ENCODE results near the gene SF3A1.

SF3A1 gene

DNA sequence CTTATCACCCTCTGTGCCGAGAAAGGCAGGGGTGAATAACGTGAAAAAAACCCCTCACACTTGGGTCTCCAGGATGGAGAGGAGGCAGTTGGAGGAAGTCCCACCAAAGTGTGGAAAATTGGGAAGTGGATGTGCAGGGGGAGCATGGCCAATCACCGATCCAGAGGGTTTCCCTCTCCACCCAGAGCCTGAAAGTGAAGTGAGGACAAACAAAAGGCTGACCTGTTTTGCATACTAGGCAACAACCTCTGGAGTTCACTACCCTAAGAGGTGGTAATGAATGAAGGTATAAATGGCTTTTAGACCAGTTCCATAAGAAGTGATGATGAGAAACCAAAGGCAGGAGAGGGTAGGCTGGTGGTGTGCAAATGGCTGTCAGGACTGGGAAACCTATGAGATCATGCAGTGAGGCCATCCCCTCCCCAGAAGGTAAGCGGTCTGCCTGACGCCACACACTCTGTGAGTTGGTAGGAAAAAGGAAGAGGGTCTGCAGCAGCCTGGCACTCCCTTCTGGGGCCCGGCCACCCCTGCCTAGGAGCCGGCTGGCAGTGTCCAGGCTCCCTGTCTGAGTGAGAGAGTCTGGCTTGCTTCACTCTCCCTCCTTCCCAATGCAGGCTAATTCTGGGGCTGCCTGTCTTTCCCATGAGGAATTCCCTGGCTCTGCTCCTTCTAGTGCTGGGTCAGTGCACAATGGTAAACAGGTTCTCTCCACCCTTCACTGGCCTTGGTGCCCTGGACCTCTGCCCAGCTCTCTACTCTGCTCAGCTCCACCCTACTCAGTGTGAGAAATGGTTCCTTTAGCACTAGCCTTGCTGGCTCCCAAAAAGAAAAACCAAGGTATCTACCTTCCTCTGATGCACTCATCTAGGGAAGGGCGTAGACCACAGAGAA lies 45.6 kb downstream of the SF3A1 start:
- TF ChIP-seq, protein P1, sequence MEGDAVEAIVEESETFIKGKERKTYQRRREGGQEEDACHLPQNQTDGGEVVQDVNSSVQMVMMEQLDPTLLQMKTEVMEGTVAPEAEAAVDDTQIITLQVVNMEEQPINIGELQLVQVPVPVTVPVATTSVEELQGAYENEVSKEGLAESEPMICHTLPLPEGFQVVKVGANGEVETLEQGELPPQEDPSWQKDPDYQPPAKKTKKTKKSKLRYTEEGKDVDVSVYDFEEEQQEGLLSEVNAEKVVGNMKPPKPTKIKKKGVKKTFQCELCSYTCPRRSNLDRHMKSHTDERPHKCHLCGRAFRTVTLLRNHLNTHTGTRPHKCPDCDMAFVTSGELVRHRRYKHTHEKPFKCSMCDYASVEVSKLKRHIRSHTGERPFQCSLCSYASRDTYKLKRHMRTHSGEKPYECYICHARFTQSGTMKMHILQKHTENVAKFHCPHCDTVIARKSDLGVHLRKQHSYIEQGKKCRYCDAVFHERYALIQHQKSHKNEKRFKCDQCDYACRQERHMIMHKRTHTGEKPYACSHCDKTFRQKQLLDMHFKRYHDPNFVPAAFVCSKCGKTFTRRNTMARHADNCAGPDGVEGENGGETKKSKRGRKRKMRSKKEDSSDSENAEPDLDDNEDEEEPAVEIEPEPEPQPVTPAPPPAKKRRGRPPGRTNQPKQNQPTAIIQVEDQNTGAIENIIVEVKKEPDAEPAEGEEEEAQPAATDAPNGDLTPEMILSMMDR (IDR thresholded peaks at IDR 0.05; ENCODE audit: control extremely low read depth, extremely low read depth, low read depth, missing control alignments) = no peak
- POLR2A ChIA-PET = no interaction called here
- DNase-seq (ENCODE audit: extremely low spot score) = no peak
- CTCF ChIA-PET = interaction anchor here (1.0 to 22.3 kb wide), 6 partner anchors 9 to 76 kb away, joined by 4 to 268 read pairs (median 6); partner anchors contain the start of gene CASTOR1

DNA sequence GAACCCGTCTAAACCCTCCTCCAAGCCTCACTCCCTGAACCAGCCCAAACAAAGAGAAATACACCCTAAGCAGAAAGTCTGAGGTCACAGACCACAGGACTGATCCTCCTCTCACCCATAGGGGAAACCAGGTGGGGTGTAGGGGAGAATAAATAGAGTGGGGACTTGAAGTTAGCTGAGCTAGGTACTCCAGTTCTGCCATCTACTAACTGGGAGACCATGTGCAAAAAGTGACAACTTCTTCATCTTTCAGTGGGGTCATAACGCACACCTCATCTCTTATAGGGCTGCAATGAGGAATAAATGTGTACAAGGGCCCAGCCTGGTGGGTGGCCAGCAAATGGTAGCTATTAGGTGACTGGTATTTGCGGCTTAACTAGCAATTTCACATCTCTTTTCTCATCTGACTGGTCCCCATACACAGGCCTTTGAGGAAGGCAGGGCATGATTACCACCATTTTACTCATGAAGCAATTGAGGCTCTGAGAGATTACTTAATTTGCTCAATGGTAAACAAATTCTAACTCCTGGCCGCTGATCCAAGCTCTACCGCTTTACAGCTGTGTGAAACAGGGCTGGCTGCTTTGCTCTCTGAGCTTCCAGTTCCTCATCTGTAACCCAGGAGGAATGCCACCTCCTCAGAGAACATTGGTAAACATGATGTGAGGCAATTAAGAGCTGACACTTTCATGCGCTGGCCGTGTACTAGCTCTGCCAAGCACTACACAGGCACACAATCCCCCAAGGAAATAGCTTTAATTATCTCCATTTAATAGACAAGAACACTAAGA lies 46.5 kb downstream of the SF3A1 start:
- POLR2A ChIA-PET = no interaction called here
- DNase-seq (ENCODE audit: extremely low spot score) = peak; percentile 58
- CTCF ChIA-PET = interaction anchor here (1.0 to 22.3 kb wide), 8 partner anchors 10 to 77 kb away, joined by 3 to 268 read pairs (median 4); partner anchors contain the start of genes CASTOR1 and TBC1D10A
- TF ChIP-seq, protein P1 (IDR thresholded peaks at IDR 0.05; ENCODE audit: control extremely low read depth, extremely low read depth, low read depth, missing control alignments) = no peak

DNA sequence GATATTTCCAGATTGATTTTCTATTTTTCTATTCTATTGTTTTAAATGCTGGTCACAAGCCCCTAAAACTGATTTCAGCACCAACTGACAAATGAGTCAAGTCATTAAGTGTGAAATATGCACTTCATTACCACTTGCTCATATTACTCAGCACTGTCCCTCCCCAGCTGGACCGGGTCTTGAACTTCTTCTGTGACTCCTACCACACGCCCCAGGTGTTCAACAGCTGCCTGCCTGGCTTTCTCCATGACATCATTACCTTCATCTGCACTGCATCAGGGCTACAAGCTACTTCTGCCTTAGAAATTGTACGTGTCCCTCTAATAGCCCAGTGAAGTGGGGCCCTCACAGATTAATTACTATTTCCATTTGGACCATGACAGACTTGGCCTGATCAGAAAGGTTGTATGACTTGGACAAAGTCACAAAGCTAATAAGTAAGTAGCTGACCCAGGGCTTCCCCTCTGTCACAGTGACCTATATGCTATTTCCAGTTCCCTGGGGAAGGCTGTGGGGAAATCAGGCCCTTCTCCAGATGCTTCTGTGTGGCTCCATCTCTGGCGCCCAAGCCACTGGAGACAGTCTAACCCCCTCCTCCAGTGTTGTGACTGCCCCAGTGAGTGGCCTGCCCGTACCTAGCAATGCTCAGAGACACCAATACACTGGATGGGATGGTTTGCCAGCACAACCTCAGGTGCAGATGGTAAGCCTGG lies 48.0 kb downstream of the SF3A1 start:
- TF ChIP-seq, protein P1 (IDR thresholded peaks at IDR 0.05; ENCODE audit: control extremely low read depth, extremely low read depth, low read depth, missing control alignments) = no peak
- POLR2A ChIA-PET = interaction anchor here (1.1 to 1.4 kb wide), 2 partner anchors 18 to 48 kb away, joined by 3 to 4 read pairs; partner anchors contain the start of genes CCDC157, SF3A1 and TBC1D10A
- CTCF ChIA-PET = interaction anchor here (0.9 to 22.3 kb wide), 8 partner anchors 8 to 60 kb away, joined by 3 to 268 read pairs (median 3); partner anchors contain the start of gene CASTOR1
- peak; percentile 74 for DNase-seq (ENCODE audit: extremely low spot score)

DNA sequence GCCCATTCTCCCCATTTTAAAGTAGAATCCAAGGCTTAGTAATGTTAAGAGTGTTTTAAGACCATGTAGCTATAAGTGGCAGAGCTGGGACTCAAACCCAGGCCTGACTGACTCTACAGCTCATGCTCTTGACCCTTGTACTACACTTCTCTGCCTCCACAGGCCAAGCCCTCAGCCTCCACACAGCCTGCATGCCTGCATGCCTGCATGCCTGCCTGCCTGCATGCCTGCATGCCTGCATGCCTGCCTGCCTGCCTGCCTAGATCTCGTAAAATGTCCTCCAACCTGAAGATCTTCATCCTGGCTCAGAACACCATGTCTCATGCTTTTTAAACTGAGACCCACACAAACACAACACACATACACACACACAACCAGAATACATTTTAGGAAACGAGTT lies 48.6 kb downstream of the SF3A1 start:
- no peak for DNase-seq (ENCODE audit: extremely low spot score)
- CTCF ChIA-PET = interaction anchor here (0.9 to 22.3 kb wide), 6 partner anchors 11 to 60 kb away, joined by 3 to 268 read pairs (median 7); partner anchors contain the start of gene CASTOR1
- POLR2A ChIA-PET = interaction anchor here (1.1 to 1.4 kb wide), 2 partner anchors 19 to 48 kb away, joined by 3 to 4 read pairs; partner anchors contain the start of genes CCDC157, SF3A1 and TBC1D10A
- TF ChIP-seq, protein P1 (IDR thresholded peaks at IDR 0.05; ENCODE audit: control extremely low read depth, extremely low read depth, low read depth, missing control alignments) = no peak

DNA sequence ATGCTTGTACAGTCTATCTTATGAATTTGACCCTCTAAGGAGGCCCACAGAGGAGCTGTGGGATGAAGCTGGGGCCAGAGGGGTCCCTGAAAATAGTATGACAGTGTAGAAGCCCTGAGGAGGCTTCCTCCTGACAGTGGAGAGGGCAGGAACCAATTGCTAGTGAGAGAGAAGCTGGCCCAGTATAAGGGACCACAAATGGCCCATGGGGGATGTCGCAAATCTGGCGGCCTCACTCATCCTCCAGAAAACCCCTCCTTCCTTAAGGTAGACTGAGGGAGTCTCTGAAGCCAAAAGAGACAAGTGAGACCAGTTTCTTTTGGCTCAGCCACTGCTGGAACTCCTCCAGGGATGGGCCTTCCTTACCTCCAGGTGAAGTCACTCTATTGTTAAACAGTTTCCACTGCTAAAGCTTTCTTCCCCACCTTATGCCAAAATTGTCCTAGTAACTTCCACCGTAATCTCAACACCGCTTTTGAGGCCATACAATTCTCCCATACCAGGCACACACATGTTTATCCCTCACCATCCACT lies 49.6 kb downstream of the SF3A1 start:
- TF ChIP-seq, protein P1 (IDR thresholded peaks at IDR 0.05; ENCODE audit: control extremely low read depth, extremely low read depth, low read depth, missing control alignments) = no peak
- DNase-seq (ENCODE audit: extremely low spot score) = no peak
- ChIA-PET CTCF (interaction anchor here (1.0 to 22.3 kb wide), 4 partner anchors 10 to 83 kb away, joined by 3 to 268 read pairs (median 7); partner anchors contain the start of gene CASTOR1), POLR2A (no interaction called here)
